ENCODE results near the gene KAT6B. TPM values are rescaled to one million over a fixed set of nuclear protein-coding genes. Genes with fewer than 3 reads are reported as not detected.

Gene KAT6B
- total and polyA plus RNA-seq, 2 donors (not counting 1 experiment from before 2014, with no cell fraction given) = 8.6 to 111 TPM

- no peak overlapping the region for H3K9ac ChIP-seq (ENCODE audit: low read length)
- H3K27me3 ChIP-seq (replicated peaks in 1 of 4; ENCODE audit: control extremely low read depth in 1 of 4, control insufficient read depth in 3 of 4, insufficient read depth in 4 of 4, low read length in 3 of 4) = no peaks in the 10 kb centered on the region
- no peak overlapping the region for H3K4me2 ChIP-seq (replicated peaks; ENCODE audit: low read depth, low read length, poor library complexity, severe bottlenecking)
- Mint-ChIP-seq H3K9me3 (ENCODE audit: insufficient read depth) (no peaks in the 10 kb centered on the region), H3K27me3 (no peaks in the 10 kb centered on the region), H3K27ac (no peak overlapping the region), H3K4me1 (peaks cover 12% of the 10 kb centered on the region), H3K4me3 (no peak overlapping the region)
- H3K79me2 ChIP-seq (ENCODE audit: control insufficient read depth, insufficient read depth, low read length) = peaks cover 50% of the 10 kb centered on the region
- H3K4me1 ChIP-seq (ENCODE audit: control insufficient read depth in 2 of 2, insufficient read depth in 2 of 2, low read length in 2 of 2) = no peaks in the 10 kb centered on the region
- no peaks in the 10 kb centered on the region for H3K9me3 ChIP-seq (ENCODE audit: control extremely low read depth in 1 of 3, control insufficient read depth in 2 of 3, insufficient read depth in 1 of 3, low read length in 2 of 3)
- DNase-seq (no peak), ATAC-seq (ENCODE audit: low read depth) (no peak)
- no peak overlapping the region for H3K27ac ChIP-seq (ENCODE audit: low read length in 2 of 2)
- H4K20me1 ChIP-seq (ENCODE audit: control insufficient read depth, insufficient read depth, low read length, poor library complexity, severe bottlenecking) = peaks cover 33% of the 10 kb centered on the region
- no peaks in the 10 kb centered on the region for H3K36me3 ChIP-seq (replicated peaks in 1 of 2; ENCODE audit: control extremely low read depth in 1 of 2, control insufficient read depth in 1 of 2, extremely low read depth in 1 of 2, insufficient read depth in 2 of 2, low read length in 1 of 2)
- no peak overlapping the region for H2AFZ ChIP-seq (ENCODE audit: insufficient read depth, low read depth, low read length, poor library complexity, severe bottlenecking)
- intact Hi-C loops (cut with micrococcal nuclease) = no loop called here
- ChIA-PET POLR2A (interaction anchor here (0.6 kb wide), 1 partner anchor 108 kb away, joined by 4 read pairs; no protein-coding TSS in a partner anchor), CTCF (no interaction called here)
- no peak for TF ChIP-seq EZH2 (IDR thresholded peaks at IDR 0.05; ENCODE audit: borderline replicate concordance, insufficient read depth, low read depth, low read length, poor library complexity, severe bottlenecking)
- no peak for TF ChIP-seq CTCF (IDR thresholded peaks at IDR 0.05)
- H3K4me3 ChIP-seq (ENCODE audit: control extremely low read depth in 1 of 5, extremely low read depth in 1 of 5, insufficient read depth in 1 of 5, low read depth in 2 of 5, low read length in 4 of 5) = no peak overlapping the region
- WGBS (ENCODE audit: insufficient coverage) = no CpG with 5 or more reads among the region's 1 CpG
Measured at GRCh38 chr10:74937266-74937856, 111.0 kb downstream of the KAT6B start.

GRCh38 chr10:74944205-74944604, 117.8 kb downstream of the KAT6B start:
- Histone ChIP-seq H4K20me1 (ENCODE audit: control insufficient read depth, insufficient read depth, low read length, poor library complexity, severe bottlenecking) (peaks cover 14% of the 10 kb centered on the region), H3K79me2 (ENCODE audit: control insufficient read depth, insufficient read depth, low read length) (peaks cover 21% of the 10 kb centered on the region), H2AFZ (ENCODE audit: insufficient read depth, low read depth, low read length, poor library complexity, severe bottlenecking) (no peak overlapping the region), H3K4me2 (replicated peaks; ENCODE audit: low read depth, low read length, poor library complexity, severe bottlenecking) (no peak overlapping the region), H3K4me3 (ENCODE audit: control extremely low read depth in 1 of 5, extremely low read depth in 1 of 5, insufficient read depth in 1 of 5, low read depth in 2 of 5, low read length in 4 of 5) (no peak overlapping the region), H3K9me3 (ENCODE audit: control extremely low read depth in 1 of 3, control insufficient read depth in 2 of 3, insufficient read depth in 1 of 3, low read length in 2 of 3) (no peaks in the 10 kb centered on the region), H3K36me3 (replicated peaks in 1 of 2; ENCODE audit: control extremely low read depth in 1 of 2, control insufficient read depth in 1 of 2, extremely low read depth in 1 of 2, insufficient read depth in 2 of 2, low read length in 1 of 2) (no peaks in the 10 kb centered on the region), H3K27ac (ENCODE audit: low read length in 2 of 2) (no peak overlapping the region), H3K27me3 (replicated peaks in 1 of 4; ENCODE audit: control extremely low read depth in 1 of 4, control insufficient read depth in 3 of 4, insufficient read depth in 4 of 4, low read length in 3 of 4) (no peaks in the 10 kb centered on the region), H3K4me1 (ENCODE audit: control insufficient read depth in 2 of 2, insufficient read depth in 2 of 2, low read length in 2 of 2) (no peaks in the 10 kb centered on the region), H3K9ac (ENCODE audit: low read length) (no peak overlapping the region)
- WGBS (ENCODE audit: insufficient coverage) = 97% methylated on average over 7 of the region's 7 CpGs
- intact Hi-C loops (cut with micrococcal nuclease) = no loop called here
- ATAC-seq (ENCODE audit: low read depth) (no peak), DNase-seq (no peak)
- POLR2A ChIA-PET = no interaction called here
- no peak overlapping the region for H3K27ac Mint-ChIP-seq
- TF ChIP-seq CTCF (IDR thresholded peaks at IDR 0.05) (no peak), EZH2 (IDR thresholded peaks at IDR 0.05; ENCODE audit: borderline replicate concordance, insufficient read depth, low read depth, low read length, poor library complexity, severe bottlenecking) (no peak)
- H3K4me3 Mint-ChIP-seq = no peak overlapping the region
- H3K27me3 Mint-ChIP-seq = no peaks in the 10 kb centered on the region
- CTCF ChIA-PET = no interaction called here
- H3K4me1 Mint-ChIP-seq = peaks cover 20% of the 10 kb centered on the region
- H3K9me3 Mint-ChIP-seq (ENCODE audit: insufficient read depth) = peaks cover 2% of the 10 kb centered on the region
